IPS-15b (cell line): ENCODE measurements around the gene GPR12.
A peak's percentile ranks its signal among the peaks of the same experiment; 100 is the strongest.

Experiments
- H3K27me3 ChIP-seq: one replicate; pipeline ENCODE4 v1.6.1; 2013; ENCODE audit warnings: low read length; ENCODE audit not compliant: control insufficient read depth, insufficient read depth
- H3K36me3 ChIP-seq: one replicate; pipeline ENCODE4 v1.6.1; 2013; ENCODE audit warnings: low read length; ENCODE audit not compliant: control insufficient read depth, insufficient read depth
- H3K4me1 ChIP-seq: one replicate; pipeline ENCODE4 v1.6.1; 2013; ENCODE audit warnings: mild to moderate bottlenecking, low read length; ENCODE audit not compliant: control insufficient read depth, insufficient read depth
- H3K4me3 ChIP-seq: one replicate; pipeline ENCODE4 v1.5.1; 2013; ENCODE audit warnings: low read depth, low read length
- H3K9ac ChIP-seq: one replicate; pipeline ENCODE4 v1.6.1; 2013; ENCODE audit warnings: low read depth, mild to moderate bottlenecking, low read length
- H3K9me3 ChIP-seq: one replicate; pipeline ENCODE4 v1.6.1; 2013; ENCODE audit warnings: mild to moderate bottlenecking, low read length; ENCODE audit not compliant: control insufficient read depth, insufficient read depth

Gene GPR12

DNA sequence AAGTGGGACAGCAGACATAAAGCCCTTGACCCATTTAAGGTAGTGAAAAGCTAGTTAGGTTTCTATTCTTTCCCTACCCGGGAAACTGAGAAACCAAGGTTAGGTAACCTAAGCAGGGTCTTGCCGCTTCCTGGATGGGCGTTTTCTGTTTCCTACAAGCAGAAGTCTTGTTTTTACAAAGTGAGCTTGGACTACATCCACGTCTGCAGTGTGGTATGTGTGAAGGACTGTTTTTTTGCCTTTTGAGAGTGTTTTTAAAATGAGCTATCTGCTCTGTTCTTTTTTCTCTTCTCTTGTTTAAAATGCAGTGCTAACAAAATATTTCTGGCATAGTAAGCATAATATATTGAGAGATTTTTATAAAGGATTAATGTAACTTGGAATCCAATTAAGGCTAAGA lies 49.4 kb downstream of the GPR12 start:
- H3K36me3 ChIP-seq = no peaks in the 10 kb centered on the region

GRCh38 chr13:26710166-26710565 lies 50.4 kb downstream of the GPR12 start:
- H3K9ac ChIP-seq = no peak overlapping the region
- H3K4me1 ChIP-seq = peaks cover 7% of the 10 kb centered on the region
- H3K9me3 ChIP-seq = no peaks in the 10 kb centered on the region
- H3K36me3 ChIP-seq = no peaks in the 10 kb centered on the region
- peaks cover 11% of the 10 kb centered on the region for H3K27me3 ChIP-seq
- peak overlapping the region; percentile 38 for H3K4me3 ChIP-seq

More for the DNA sequence above, 49.4 kb downstream of the GPR12 start:
- H3K27me3 ChIP-seq = peaks cover 11% of the 10 kb centered on the region
- H3K4me3 ChIP-seq = no peak overlapping the region
- peaks cover 7% of the 10 kb centered on the region for H3K4me1 ChIP-seq
- no peak overlapping the region for H3K9ac ChIP-seq
- H3K9me3 ChIP-seq = no peaks in the 10 kb centered on the region

GRCh38 chr13:26709461-26709860 lies 51.1 kb downstream of the GPR12 start:
- Histone ChIP-seq H3K9me3 (no peaks in the 10 kb centered on the region), H3K27me3 (peaks cover 11% of the 10 kb centered on the region), H3K4me3 (no peak overlapping the region), H3K9ac (no peak overlapping the region), H3K4me1 (peaks cover 7% of the 10 kb centered on the region), H3K36me3 (no peaks in the 10 kb centered on the region)

DNA sequence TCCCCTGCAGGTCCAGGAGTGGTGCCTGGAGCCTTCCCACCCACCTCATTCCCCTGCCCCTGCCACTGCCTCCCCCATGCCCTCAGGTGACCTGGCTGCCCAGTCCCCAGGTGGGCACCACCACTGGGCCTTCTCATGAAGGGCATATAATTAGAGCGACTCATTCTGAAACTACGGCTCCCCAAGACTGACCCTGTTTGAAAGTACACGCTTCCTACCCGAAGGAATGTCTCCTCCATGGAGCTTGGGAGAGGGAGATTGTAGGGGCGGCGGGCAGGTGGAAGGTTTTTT lies 52.6 kb downstream of the GPR12 start:
- Histone ChIP-seq H3K36me3 (no peaks in the 10 kb centered on the region), H3K4me3 (no peak overlapping the region), H3K9ac (no peak overlapping the region), H3K27me3 (peaks cover 11% of the 10 kb centered on the region), H3K4me1 (peaks cover 7% of the 10 kb centered on the region), H3K9me3 (no peaks in the 10 kb centered on the region)

DNA sequence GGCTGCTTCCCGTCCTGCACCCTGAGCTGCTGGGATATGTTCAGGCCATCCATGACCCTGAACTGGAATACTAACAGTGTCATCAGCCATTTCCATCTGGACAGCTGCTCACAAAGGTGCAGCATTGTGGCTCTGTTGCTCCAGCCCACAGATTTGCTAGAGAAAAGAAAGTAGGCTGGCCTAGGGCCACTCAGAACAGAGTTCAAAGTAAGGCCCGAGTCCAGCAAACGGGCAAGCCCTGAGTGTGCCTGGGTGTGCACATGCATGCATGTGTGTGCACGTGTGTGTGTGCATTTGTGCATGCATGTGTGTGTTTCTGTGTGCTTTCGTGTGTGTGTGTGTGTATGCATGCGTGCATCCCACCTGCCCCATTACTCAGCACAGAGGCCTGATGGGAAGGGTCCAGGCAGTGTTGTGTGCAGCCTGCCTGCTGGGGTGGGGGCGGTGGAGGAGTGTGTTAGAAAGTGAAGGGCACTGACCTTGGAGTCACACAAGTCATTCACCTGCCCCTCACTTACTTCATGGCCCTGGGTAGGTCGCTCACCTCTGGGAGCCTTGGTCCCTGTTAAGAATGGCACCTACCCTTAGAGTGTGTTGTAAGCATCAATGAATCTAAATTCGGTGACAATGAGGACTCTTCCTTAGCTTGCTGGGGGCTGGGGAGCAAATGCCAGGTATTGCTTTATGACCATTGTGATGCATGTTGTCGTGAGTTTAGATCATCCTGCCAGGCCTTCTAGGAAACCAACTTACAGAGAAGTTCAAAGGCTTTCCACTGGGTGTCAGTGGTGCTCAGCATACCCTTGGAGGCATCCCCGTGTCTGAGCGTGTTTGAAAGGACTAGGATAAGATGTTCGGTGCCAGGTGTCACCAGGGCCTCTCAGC lies 53.2 kb downstream of the GPR12 start:
- Histone ChIP-seq H3K4me1 (peaks cover 7% of the 10 kb centered on the region), H3K9ac (no peak overlapping the region), H3K36me3 (no peaks in the 10 kb centered on the region), H3K9me3 (no peaks in the 10 kb centered on the region), H3K27me3 (peaks cover 11% of the 10 kb centered on the region), H3K4me3 (no peak overlapping the region)

GRCh38 chr13:26706381-26706780 lies 54.2 kb downstream of the GPR12 start:
- H3K27me3 ChIP-seq = peaks cover 11% of the 10 kb centered on the region
- H3K36me3 ChIP-seq = no peaks in the 10 kb centered on the region
- H3K4me1 ChIP-seq = peaks cover 7% of the 10 kb centered on the region
- no peaks in the 10 kb centered on the region for H3K9me3 ChIP-seq
- no peak overlapping the region for H3K9ac ChIP-seq
- no peak overlapping the region for H3K4me3 ChIP-seq

DNA sequence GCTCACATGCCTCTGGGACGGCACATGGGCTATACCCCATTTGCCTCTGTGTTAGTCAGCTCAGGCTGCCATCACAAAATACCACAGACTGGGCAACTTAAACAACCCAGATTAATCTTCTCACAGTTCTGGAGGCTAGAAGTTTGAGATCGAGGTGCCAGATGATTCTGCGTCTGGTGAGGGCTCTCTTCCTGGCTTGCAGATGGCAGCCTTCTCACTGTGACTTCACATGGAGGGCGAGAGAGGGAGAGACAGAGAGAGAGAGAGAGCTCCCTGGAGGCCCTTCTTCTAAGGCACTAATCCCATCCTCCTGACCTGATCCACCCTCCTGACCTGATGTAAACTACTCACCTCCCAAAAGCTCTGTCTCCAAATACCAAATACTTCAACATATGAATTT lies 55.0 kb downstream of the GPR12 start:
- H3K4me3 ChIP-seq = no peak overlapping the region
- peaks cover 5% of the 10 kb centered on the region for H3K4me1 ChIP-seq
- peaks cover 7% of the 10 kb centered on the region for H3K27me3 ChIP-seq
- H3K9me3 ChIP-seq = no peaks in the 10 kb centered on the region
- H3K9ac ChIP-seq = no peak overlapping the region
- no peaks in the 10 kb centered on the region for H3K36me3 ChIP-seq
